Endothelial cell of umbilical vein (primary cell): ENCODE measurements around the gene MPDU1. TPM values are rescaled to one million over a fixed set of nuclear protein-coding genes. Genes with fewer than 3 reads are reported as not detected.
A peak's percentile ranks its signal among the peaks of the same experiment; 100 is the strongest.

Experiments
- BruUV-seq: library from RNA; stranded (reverse); fragments of 400-500 nt; replicated peaks from 2 replicates; lab custom pipeline; 2021; lab: Mats Ljungman, UMichigan
- CTCF ChIA-PET: fragments of 300-600, 350-600 bp; sonication (Branson Sonifier 250); formaldehyde crosslinking; loops from one replicate; lab custom pipeline; 2021; ENCODE audit warnings: antibody characterized with exemption, inconsistent platforms; lab: Charles Lee
- POLR2A ChIA-PET: fragments of 300-600, 350-600 bp; sonication (Branson Sonifier 250); formaldehyde crosslinking; loops from one replicate; lab custom pipeline; 2021; ENCODE audit warnings: antibody characterized with exemption, inconsistent platforms; lab: Charles Lee
- DNase-seq: peaks from one replicate; pipeline ENCODE4 v3.0.0-alpha.2; 2011; ENCODE audit warnings: low read depth, low spot score
- FAIRE-seq: peaks from 2 replicates; lab custom pipeline; 2011; peaks lifted over from hg19 to GRCh38; lab: Jason Lieb, UNC
- H2AFZ ChIP-seq: 2 replicates; pipeline ENCODE4 v1.6.0; 2012; ENCODE audit warnings: low read depth, low read length, control low read depth, inconsistent platforms
- H3K27ac ChIP-seq: 2 replicates; pipeline ENCODE4 v1.5.1; 2011; ENCODE audit warnings: low read depth, mild to moderate bottlenecking, control low read depth, low read length, moderate library complexity; ENCODE audit not compliant: insufficient read depth
- H3K27me3 ChIP-seq, 2 experiments: 2 replicates each; pipeline versions ENCODE4 v1.6.0 to v1.6.1; 2011; ENCODE audit warnings: low read length in 2 of 2, mixed read lengths in 1 of 2; ENCODE audit not compliant: control insufficient read depth in 2 of 2, insufficient read depth in 2 of 2
- H3K36me3 ChIP-seq, 2 experiments: 2 replicates in 1 of 2; 3 replicates in 1 of 2; pipeline ENCODE4 v1.5.1; 2011; ENCODE audit warnings: low read length in 2 of 2, mild to moderate bottlenecking in 1 of 2, moderate library complexity in 1 of 2; ENCODE audit not compliant: control insufficient read depth in 2 of 2, insufficient read depth in 2 of 2; ENCODE audit errors: extremely low read depth in 1 of 2
- H3K4me1 ChIP-seq: 3 replicates; pipeline ENCODE4 v1.5.1; 2011; ENCODE audit warnings: mild to moderate bottlenecking, low read length; ENCODE audit not compliant: control insufficient read depth, insufficient read depth; ENCODE audit errors: extremely low read depth
- H3K4me2 ChIP-seq: 2 replicates; pipeline ENCODE4 v1.6.1; 2011; ENCODE audit warnings: low read length, control low read depth, mixed read lengths; ENCODE audit not compliant: insufficient read depth
- H3K4me3 ChIP-seq, 3 experiments: fragments of 200-600 bp in 1 of 3; sonication (generic), shearing (Covaris generic) in 1 of 3; replicated peaks in 1 of 3; 2 replicates each; pipeline ENCODE4 v1.5.1; 2011 to 2016; ENCODE audit warnings: control low read depth in 3 of 3, low read length in 3 of 3, mild to moderate bottlenecking in 2 of 3, inconsistent platforms in 1 of 3, low read depth in 1 of 3, moderate library complexity in 1 of 3; ENCODE audit not compliant: insufficient read depth in 1 of 3
- H3K79me2 ChIP-seq: 2 replicates; pipeline ENCODE4 v1.6.0; 2012; ENCODE audit warnings: low read length, inconsistent platforms; ENCODE audit not compliant: control insufficient read depth, insufficient read depth
- H3K9ac ChIP-seq: replicated peaks from 2 replicates; pipeline ENCODE3; 2011; ENCODE audit warnings: low read length, control low read depth; ENCODE audit not compliant: insufficient read depth; ENCODE audit errors: extremely low read depth
- H3K9me1 ChIP-seq: replicated peaks from 3 replicates; pipeline ENCODE4 v1.6.0; 2011; ENCODE audit warnings: mild to moderate bottlenecking, low read length; ENCODE audit not compliant: control insufficient read depth, insufficient read depth; ENCODE audit errors: extremely low read depth
- H3K9me3 ChIP-seq: replicated peaks from 2 replicates; pipeline ENCODE4 v1.5.1; 2012; ENCODE audit warnings: low read length, inconsistent platforms; ENCODE audit not compliant: control insufficient read depth, insufficient read depth
- H4K20me1 ChIP-seq: replicated peaks from 2 replicates; pipeline ENCODE3; 2011; ENCODE audit warnings: mild to moderate bottlenecking, low read length; ENCODE audit not compliant: control insufficient read depth, insufficient read depth; ENCODE audit errors: extremely low read depth
- MYC ChIP-seq: IDR thresholded peaks from one replicate; pipeline ENCODE4 v1.6.1; 2011; ENCODE audit warnings: mild to moderate bottlenecking, low read depth, low read length
- POLR2A ChIP-seq: IDR thresholded peaks from 2 replicates; pipeline ENCODE4 v1.6.1; 2012; ENCODE audit warnings: low read depth, mild to moderate bottlenecking, control low read depth, low read length
- POLR2AphosphoS5 ChIP-seq: IDR thresholded peaks from 2 replicates; pipeline ENCODE4 v1.6.1; 2012; ENCODE audit warnings: low read depth, mild to moderate bottlenecking, control low read depth, low read length, moderate library complexity; ENCODE audit not compliant: insufficient read depth
- dilution Hi-C: fragments of 300-500 bp; cut with MboI; formaldehyde crosslinking; loops from one replicate; pipeline ENCODE4 v1.15.0; 2019; ENCODE audit warnings: low sequenced_read_pairs; ENCODE audit not compliant: extremely low pct_ligation_motif_present
- intact Hi-C: fragments of 100-400 bp; cut with micrococcal nuclease; formaldehyde crosslinking; loops from one replicate; pipeline ENCODE4 v1.10.0; 2022
- polyA plus RNA-seq, 4 experiments: library from polyadenylated mRNA; depleted of rRNA in 3 of 4; stranded (reverse) in 3 of 4; unstranded in 1 of 4; fragments of >200 nt; gene quantifications; 2 replicates each; pipeline versions ENCODE4 v1.2.1 to v1.2.3, GENCODE V29; 2011 to 2012; ENCODE audit warnings: missing spikeins in 1 of 4
- total RNA-seq: library from RNA; stranded (reverse); gene quantifications from 2 replicates; pipeline ENCODE4 v1.2.3, GENCODE V29; 2021
- TF ChIP-seq, protein P1 (sequence below), 2 donors: IDR thresholded peaks; 1 replicate in 1 of 2; 2 replicates in 1 of 2; pipeline ENCODE4 v1.5.1; 2011; ENCODE audit warnings: low read length in 2 of 2, mild to moderate bottlenecking in 2 of 2, moderate library complexity in 2 of 2, control low read depth in 1 of 2, inconsistent platforms in 1 of 2, low read depth in 1 of 2; ENCODE audit not compliant: insufficient read depth in 1 of 2; ENCODE audit errors: extremely low read depth in 1 of 2
- TF ChIP-seq, protein P2 (sequence below): IDR thresholded peaks from 2 replicates; pipeline ENCODE4 v1.6.1; 2011; ENCODE audit not compliant: insufficient read depth, insufficient read length

The MPDU1 gene
- total and polyA plus RNA-seq, 2 donors (not counting 3 experiments of a cell fraction or from before 2014, with no cell fraction given): 78.0 to 368 TPM

DNA sequence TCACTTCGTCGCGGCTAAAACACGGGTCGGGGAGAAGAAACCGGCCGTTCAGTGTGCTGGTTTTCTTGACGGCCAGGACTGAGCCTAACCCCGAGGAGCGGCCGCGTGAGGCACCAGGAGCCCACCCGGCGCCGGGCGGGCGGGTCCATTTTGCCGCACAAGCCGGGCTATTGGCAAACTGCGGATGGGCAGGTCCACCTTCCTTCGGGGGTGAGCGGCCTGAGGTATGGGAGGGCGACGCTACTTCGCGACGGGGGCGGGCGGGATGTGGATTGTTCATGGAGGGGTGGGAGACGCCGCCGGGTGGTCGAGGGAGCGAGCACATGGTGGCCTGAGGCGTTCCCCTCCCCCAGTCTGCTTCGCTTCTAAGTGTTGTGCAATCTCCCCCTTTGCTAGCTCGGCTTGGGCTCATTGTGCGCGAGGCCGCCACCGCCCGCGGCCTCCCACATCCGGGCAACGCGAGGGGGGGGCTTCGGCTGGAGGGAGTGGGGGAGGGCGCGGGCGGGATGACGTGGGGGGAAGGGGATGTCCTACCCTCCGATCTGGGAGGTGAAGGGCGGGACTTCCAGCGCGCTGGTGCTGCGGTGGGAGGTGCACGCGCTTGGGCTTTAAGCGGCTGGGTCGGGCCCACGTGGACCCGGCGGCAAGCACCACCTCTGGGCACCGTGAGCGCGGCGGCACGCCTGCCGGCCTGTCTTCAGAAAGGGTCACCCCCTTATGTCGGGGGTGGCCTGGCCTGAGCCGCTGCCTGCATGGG, 10.2 kb upstream of the MPDU1 start:
- Histone ChIP-seq H3K4me3 (peak overlapping the region; percentile 86 to 96 (median 87)), H3K4me1 (peaks cover 48% of the 10 kb centered on the region), H3K27me3 (no peaks in the 10 kb centered on the region), H4K20me1 (peaks cover 9% of the 10 kb centered on the region), H3K9ac (peak overlapping the region; percentile 98), H3K9me1 (no peaks in the 10 kb centered on the region), H2AFZ (no peak overlapping the region), H3K36me3 (peaks cover 34 to 53% of the 10 kb centered on the region in 2 experiments), H3K79me2 (peaks cover 53% of the 10 kb centered on the region), H3K9me3 (no peaks in the 10 kb centered on the region), H3K4me2 (peak overlapping the region; percentile 92), H3K27ac (peak overlapping the region; percentile 91)
- TSS peak; percentile 73 for BruUV-seq
- peak; percentile 83 for TF ChIP-seq POLR2A
- TF ChIP-seq, protein P1, sequence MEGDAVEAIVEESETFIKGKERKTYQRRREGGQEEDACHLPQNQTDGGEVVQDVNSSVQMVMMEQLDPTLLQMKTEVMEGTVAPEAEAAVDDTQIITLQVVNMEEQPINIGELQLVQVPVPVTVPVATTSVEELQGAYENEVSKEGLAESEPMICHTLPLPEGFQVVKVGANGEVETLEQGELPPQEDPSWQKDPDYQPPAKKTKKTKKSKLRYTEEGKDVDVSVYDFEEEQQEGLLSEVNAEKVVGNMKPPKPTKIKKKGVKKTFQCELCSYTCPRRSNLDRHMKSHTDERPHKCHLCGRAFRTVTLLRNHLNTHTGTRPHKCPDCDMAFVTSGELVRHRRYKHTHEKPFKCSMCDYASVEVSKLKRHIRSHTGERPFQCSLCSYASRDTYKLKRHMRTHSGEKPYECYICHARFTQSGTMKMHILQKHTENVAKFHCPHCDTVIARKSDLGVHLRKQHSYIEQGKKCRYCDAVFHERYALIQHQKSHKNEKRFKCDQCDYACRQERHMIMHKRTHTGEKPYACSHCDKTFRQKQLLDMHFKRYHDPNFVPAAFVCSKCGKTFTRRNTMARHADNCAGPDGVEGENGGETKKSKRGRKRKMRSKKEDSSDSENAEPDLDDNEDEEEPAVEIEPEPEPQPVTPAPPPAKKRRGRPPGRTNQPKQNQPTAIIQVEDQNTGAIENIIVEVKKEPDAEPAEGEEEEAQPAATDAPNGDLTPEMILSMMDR (IDR thresholded peaks at IDR 0.05; ENCODE audit: extremely low read depth in 1 of 2, insufficient read depth in 1 of 2, low read depth in 1 of 2, low read length in 2 of 2): no peak
- TF ChIP-seq MYC: peak; percentile 96
- TF ChIP-seq, protein P2, sequence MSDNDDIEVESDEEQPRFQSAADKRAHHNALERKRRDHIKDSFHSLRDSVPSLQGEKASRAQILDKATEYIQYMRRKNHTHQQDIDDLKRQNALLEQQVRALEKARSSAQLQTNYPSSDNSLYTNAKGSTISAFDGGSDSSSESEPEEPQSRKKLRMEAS: peak; percentile 85
- TF ChIP-seq POLR2AphosphoS5: peak; percentile 83
- CTCF ChIA-PET: interaction anchor here (0.6 to 6.2 kb wide), 5 partner anchors 10 to 169 kb away, joined by 4 to 40 read pairs (median 6); partner anchors contain the start of genes MPDU1, SOX15, TMEM256 and TP53
- DNase-seq: peak; percentile 91
- dilution Hi-C loops: no loop called here
- POLR2A ChIA-PET: interaction anchor here (0.5 to 2.1 kb wide), 7 partner anchors 10 to 542 kb away, joined by 3 to 9 read pairs (median 5); partner anchors contain the start of genes MPDU1, POLR2A, TMEM256 and TP53
- FAIRE-seq: peak; percentile 88
- intact Hi-C loops: loop anchor here (2.0 to 5.0 kb wide), 2 partner anchors 115 to 264 kb away; partner anchors contain the start of gene WRAP53
